Naive thymus-derived CD4-positive, alpha-beta T cell (primary cell): Measurements from ENCODE around the gene CTXND2. TPM values are rescaled to one million over a fixed set of nuclear protein-coding genes. Genes with fewer than 3 reads are reported as not detected.

Experiments used
- ATAC-seq: fragments of 150-1000 bp; cut with Tn5 transposase; 2 replicates; pipeline ENCODE4 v1.10.0; 2021; ENCODE audit warnings: mild to moderate bottlenecking, moderate library complexity
- CTCF ChIA-PET: fragments of 350-600 bp; sonication (Branson Sonifier 250); formaldehyde crosslinking; loops from one replicate; lab custom pipeline; 2021; ENCODE audit warnings: antibody characterized with exemption; lab: Charles Lee
- POLR2A ChIA-PET: fragments of 350-600 bp; sonication (Branson Sonifier 250); formaldehyde crosslinking; loops from one replicate; lab custom pipeline; 2021; ENCODE audit warnings: antibody characterized with exemption, inconsistent platforms; lab: Charles Lee
- DNase-seq, 9 donors: peaks; one replicate each; pipeline versions ENCODE4 v3.0.0 to v3.0.0-alpha.2; 2020 to 2022; ENCODE audit warnings: mixed read lengths in 1 of 9
- H3K27ac ChIP-seq: one replicate; pipeline ENCODE4 v1.7.0; 2013; ENCODE audit warnings: mild to moderate bottlenecking, low read depth, low read length, moderate library complexity
- H3K27me3 ChIP-seq, 2 donors: one replicate each; pipeline ENCODE4 v1.7.0; 2013; ENCODE audit warnings: low read length in 2 of 2, mild to moderate bottlenecking in 2 of 2, moderate library complexity in 2 of 2; ENCODE audit not compliant: control insufficient read depth in 2 of 2, insufficient read depth in 2 of 2
- H3K36me3 ChIP-seq, 3 experiments: 1 replicate in 2 of 3; 2 replicates in 1 of 3; pipeline ENCODE4 v1.7.0; 2013; ENCODE audit warnings: low read length in 3 of 3, mild to moderate bottlenecking in 3 of 3, moderate library complexity in 1 of 3; ENCODE audit not compliant: insufficient read depth in 3 of 3, control insufficient read depth in 2 of 3
- H3K4me1 ChIP-seq, 2 donors: one replicate each; pipeline ENCODE4 v1.7.0; 2013; ENCODE audit warnings: low read length in 2 of 2, mild to moderate bottlenecking in 2 of 2, moderate library complexity in 1 of 2; ENCODE audit not compliant: control insufficient read depth in 2 of 2, insufficient read depth in 2 of 2
- H3K4me3 ChIP-seq: 2 replicates; pipeline ENCODE4 v1.7.0; 2013; ENCODE audit warnings: mild to moderate bottlenecking, low read length
- H3K9me3 ChIP-seq, 3 experiments: 1 replicate in 2 of 3; 2 replicates in 1 of 3; pipeline ENCODE4 v1.7.0; 2013; ENCODE audit warnings: low read length in 3 of 3; ENCODE audit not compliant: control insufficient read depth in 2 of 3
- H3K27ac Mint-ChIP-seq, 9 donors: one replicate each; pipeline ENCODE4 v1.8.0; 2020 to 2022; ENCODE audit warnings: mixed read lengths in 9 of 9, mild to moderate bottlenecking in 8 of 9, moderate library complexity in 5 of 9, inconsistent platforms in 2 of 9
- H3K27me3 Mint-ChIP-seq, 5 donors: one replicate each; pipeline ENCODE4 v1.8.0; 2021 to 2022; ENCODE audit warnings: mixed read lengths in 5 of 5, mild to moderate bottlenecking in 1 of 5
- H3K36me3 Mint-ChIP-seq, 5 donors: one replicate each; pipeline ENCODE4 v1.8.0; 2020 to 2022; ENCODE audit warnings: mixed read lengths in 5 of 5, mild to moderate bottlenecking in 3 of 5, inconsistent platforms in 1 of 5
- H3K4me1 Mint-ChIP-seq, 7 donors: one replicate each; pipeline ENCODE4 v1.8.0; 2020 to 2022; ENCODE audit warnings: mixed read lengths in 7 of 7, mild to moderate bottlenecking in 3 of 7, inconsistent platforms in 1 of 7
- H3K4me3 Mint-ChIP-seq, 10 donors: one replicate each; pipeline ENCODE4 v1.8.0; 2020 to 2022; ENCODE audit warnings: mild to moderate bottlenecking in 10 of 10, mixed read lengths in 10 of 10, moderate library complexity in 6 of 10, inconsistent platforms in 2 of 10
- H3K9me3 Mint-ChIP-seq, 11 donors: one replicate each; pipeline ENCODE4 v1.8.0; 2020 to 2022; ENCODE audit warnings: mixed read lengths in 11 of 11, mild to moderate bottlenecking in 4 of 11, inconsistent platforms in 1 of 11, moderate library complexity in 1 of 11
- intact Hi-C, 2 donors: fragments of 100-400 bp; cut with micrococcal nuclease; formaldehyde crosslinking; loops; one replicate each; pipeline ENCODE4 v1.15.1; 2023
- polyA plus RNA-seq, 2 donors: library from polyadenylated mRNA; unstranded; fragments of 300-500 nt; fragmentation: Illumina TruSeq; gene quantifications; one replicate each; pipeline ENCODE4 v1.2.3, GENCODE V29; 2021
- total RNA-seq, 6 experiments: library from RNA in 5 of 6; stranded (reverse) in 5 of 6; gene quantifications; 1 replicate in 5 of 6; 2 replicates in 1 of 6; pipeline ENCODE4 v1.2.3 and lab custom pipeline; 2021 to 2026

Gene CTXND2
- total and polyA plus RNA-seq, 7 experiments from 2014 or later: not detected

DNA sequence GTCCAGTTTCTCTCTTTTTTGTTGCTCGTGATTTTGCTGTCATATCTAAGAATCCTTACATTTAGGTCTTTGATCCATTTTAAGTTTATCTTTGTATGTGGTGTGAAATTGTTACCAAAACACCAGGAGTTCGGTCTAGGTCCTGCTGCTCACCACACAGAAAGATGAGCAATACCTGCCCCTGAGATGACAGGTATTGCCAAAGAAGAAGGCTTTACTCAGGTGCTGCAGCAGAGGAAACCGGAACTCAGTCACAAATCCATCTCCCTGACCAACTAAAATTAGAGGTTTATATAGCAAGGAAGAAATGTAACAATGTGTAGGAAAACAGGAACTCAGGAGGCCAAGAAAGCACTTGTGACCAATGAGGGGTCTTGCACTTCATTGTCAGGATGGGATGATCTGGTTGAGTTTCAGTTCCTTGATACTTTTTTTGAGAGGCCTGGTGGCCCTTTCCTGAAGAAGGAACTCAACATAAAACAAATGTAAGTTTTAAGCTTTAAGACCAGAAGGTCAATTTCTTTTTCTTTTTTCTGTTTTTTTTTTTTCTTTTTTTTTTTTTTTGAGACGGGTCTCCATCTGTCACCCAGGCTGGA is 22.7 kb downstream of the CTXND2 start:
- ATAC-seq: no peak
- H3K4me1 ChIP-seq: no peaks in the 10 kb centered on the region
- H3K4me1 Mint-ChIP-seq: peaks cover 0 to 3% (median 0%) of the 10 kb centered on the region in 7 donors
- H3K9me3 Mint-ChIP-seq: peaks cover 0 to 4% (median 0%) of the 10 kb centered on the region in 11 donors
- H3K27ac ChIP-seq: no peak overlapping the region
- ChIA-PET CTCF (interaction anchor here (0.6 kb wide), 1 partner anchor 211 kb away, joined by 9 read pairs; no protein-coding TSS in a partner anchor), POLR2A (no interaction called here)
- DNase-seq: no peak
- no peaks in the 10 kb centered on the region for H3K27me3 Mint-ChIP-seq
- no peak overlapping the region for H3K4me3 ChIP-seq
- H3K9me3 ChIP-seq: no peaks in the 10 kb centered on the region
- H3K36me3 ChIP-seq: no peaks in the 10 kb centered on the region
- H3K27me3 ChIP-seq: no peaks in the 10 kb centered on the region
- no peak overlapping the region for H3K4me3 Mint-ChIP-seq
- H3K27ac Mint-ChIP-seq: no peak overlapping the region
- peaks cover 0 to 2% (median 0%) of the 10 kb centered on the region in 5 donors for H3K36me3 Mint-ChIP-seq
- intact Hi-C loops: no loop called here

DNA sequence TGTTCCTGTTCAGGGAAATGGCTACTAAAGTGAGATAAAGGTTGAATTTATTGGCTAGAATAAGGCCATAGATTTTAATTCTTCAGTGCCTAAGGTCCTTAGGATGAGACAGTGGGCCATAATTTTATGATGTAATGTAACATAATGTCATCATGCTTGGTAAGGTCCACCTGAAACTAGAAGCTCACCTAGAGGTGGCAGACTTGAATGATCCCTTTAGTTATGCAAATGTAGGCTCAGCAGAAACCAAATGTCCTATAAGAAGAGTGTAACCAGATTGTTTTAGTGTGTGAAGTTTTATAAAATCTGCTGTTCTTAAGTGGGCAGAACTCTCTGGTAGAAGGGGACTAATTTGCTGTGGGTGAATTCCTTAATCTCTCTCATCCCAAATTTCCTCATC is 25.7 kb downstream of the CTXND2 start:
- no peak overlapping the region for H3K27ac Mint-ChIP-seq

DNA sequence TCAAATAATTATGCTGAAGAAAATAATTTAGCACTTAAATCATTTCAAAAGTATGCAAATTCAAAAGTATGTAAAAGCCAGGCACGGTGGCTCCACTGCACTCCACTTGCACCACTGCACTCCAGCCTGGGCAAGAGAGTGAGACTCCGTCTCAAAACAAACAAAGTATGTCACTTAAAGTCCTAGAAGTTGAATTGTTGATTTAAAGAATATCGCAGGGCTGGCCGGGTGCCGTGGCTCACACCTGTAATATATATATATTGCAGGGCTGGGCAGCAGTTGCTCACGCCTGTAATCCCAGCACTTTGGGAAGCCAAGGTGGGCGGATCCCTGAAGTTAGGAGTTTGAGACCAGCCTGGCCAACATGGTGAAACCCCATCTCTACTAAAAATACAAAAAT is 30.5 kb downstream of the CTXND2 start:
- ATAC-seq (no peak), DNase-seq (no peak)
- Histone ChIP-seq H3K4me1 (no peaks in the 10 kb centered on the region), H3K4me3 (no peak overlapping the region), H3K9me3 (no peaks in the 10 kb centered on the region), H3K27me3 (no peaks in the 10 kb centered on the region), H3K36me3 (no peaks in the 10 kb centered on the region), H3K27ac (no peak overlapping the region)
- H3K4me1 Mint-ChIP-seq: peaks cover 4 to 7% (median 5%) of the 10 kb centered on the region in 7 donors
- no peaks in the 10 kb centered on the region for H3K9me3 Mint-ChIP-seq
- POLR2A ChIA-PET: no interaction called here
- intact Hi-C loops: no loop called here
- CTCF ChIA-PET: no interaction called here
- H3K27ac Mint-ChIP-seq: no peak overlapping the region
- H3K4me3 Mint-ChIP-seq: no peak overlapping the region
- H3K27me3 Mint-ChIP-seq: no peaks in the 10 kb centered on the region
- H3K36me3 Mint-ChIP-seq: no peaks in the 10 kb centered on the region

More for the DNA sequence above, 25.7 kb downstream of the CTXND2 start:
- Mint-ChIP-seq H3K4me1 (peaks cover 0 to 3% (median 0%) of the 10 kb centered on the region in 7 donors), H3K9me3 (peaks cover 0 to 4% (median 0%) of the 10 kb centered on the region in 11 donors), H3K27me3 (no peaks in the 10 kb centered on the region), H3K4me3 (no peak overlapping the region), H3K36me3 (peaks cover 0 to 2% (median 0%) of the 10 kb centered on the region in 5 donors)
- H3K9me3 ChIP-seq: no peaks in the 10 kb centered on the region
- H3K36me3 ChIP-seq: no peaks in the 10 kb centered on the region
- ChIA-PET POLR2A (no interaction called here), CTCF (no interaction called here)
- no peak overlapping the region for H3K27ac ChIP-seq
- no peak for ATAC-seq
- intact Hi-C loops: no loop called here
- no peaks in the 10 kb centered on the region for H3K4me1 ChIP-seq
- H3K27me3 ChIP-seq: no peaks in the 10 kb centered on the region
- no peak for DNase-seq
- H3K4me3 ChIP-seq: no peak overlapping the region

DNA sequence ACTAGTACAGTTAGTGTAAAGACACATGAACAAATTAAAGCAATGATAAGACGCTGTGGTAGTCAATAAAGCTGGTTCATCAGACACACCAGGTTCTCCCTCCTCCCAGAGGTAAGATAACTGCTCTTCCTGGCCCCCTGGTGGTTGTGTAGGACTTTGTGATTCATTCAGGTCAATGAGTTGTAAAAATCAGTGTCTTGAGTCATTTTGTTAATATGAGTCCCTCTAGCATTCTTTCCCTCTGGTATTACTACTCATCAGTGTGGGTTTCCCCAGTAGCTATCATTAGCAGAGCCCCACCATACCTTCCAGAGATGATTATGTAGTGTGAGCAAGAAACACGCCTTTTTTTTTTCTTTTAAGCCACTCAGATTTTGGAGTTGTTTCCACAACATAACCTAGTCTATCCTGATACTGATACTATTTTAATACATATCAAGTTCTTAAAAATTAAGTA is 35.6 kb downstream of the CTXND2 start:
- Histone ChIP-seq H3K4me1 (peaks cover 0 to 7% of the 10 kb centered on the region in 2 donors), H3K9me3 (no peaks in the 10 kb centered on the region), H3K36me3 (peaks cover 0 to under 1% (median 0%) of the 10 kb centered on the region in 3 experiments), H3K27ac (no peak overlapping the region), H3K4me3 (no peak overlapping the region), H3K27me3 (no peaks in the 10 kb centered on the region)
- peak; percentile 46 for ATAC-seq
- DNase-seq: peak; percentile 31 to 79 (median 72)
- Mint-ChIP-seq H3K9me3 (peaks cover 0 to 2% (median 0%) of the 10 kb centered on the region in 11 donors), H3K4me1 (peaks cover 12 to 29% (median 19%) of the 10 kb centered on the region in 7 donors), H3K4me3 (peak overlapping the region in 3 of 10 donors; percentile 11 to 41 (median 34)), H3K27me3 (no peaks in the 10 kb centered on the region), H3K36me3 (peaks cover 0 to 4% (median 2%) of the 10 kb centered on the region in 5 donors), H3K27ac (peak overlapping the region in 3 of 9 donors; percentile 34 to 63 (median 57))
- CTCF ChIA-PET: interaction anchor here (0.6 to 1.2 kb wide), 7 partner anchors 51 to 361 kb away, joined by 3 to 5 read pairs (median 4); partner anchors contain the start of genes CTSS and GOLPH3L
- intact Hi-C loops: loop anchor here (1.0 to 2.0 kb wide), 7 partner anchors 32 to 458 kb away; partner anchors contain the start of genes ARNT (in 2 of the 2), CTSS (in 1 of the 2) and GOLPH3L (in 1 of the 2)
- POLR2A ChIA-PET: interaction anchor here (0.8 kb wide), 1 partner anchor 562 kb away, joined by 3 read pairs; no protein-coding TSS in a partner anchor

DNA sequence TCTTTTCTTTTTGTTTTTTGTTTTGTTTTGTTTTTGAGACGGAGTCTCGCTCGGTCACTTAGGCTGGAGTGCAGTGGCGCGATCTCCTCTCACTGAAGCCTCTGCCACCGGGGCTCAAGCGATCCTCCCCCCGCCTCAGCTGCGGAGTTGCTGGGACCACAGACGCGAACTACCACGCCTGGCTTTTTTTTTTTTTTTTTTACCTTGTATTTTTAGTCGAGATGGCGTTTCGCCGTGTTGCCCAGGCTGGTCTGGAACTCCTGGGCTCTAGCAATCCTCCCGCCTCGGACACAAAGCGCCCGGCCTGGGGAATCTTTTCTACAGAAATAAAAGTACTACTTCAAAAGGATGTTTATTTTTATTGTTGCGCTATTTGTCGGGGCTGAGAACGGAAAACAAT is 38.1 kb downstream of the CTXND2 start:
- Mint-ChIP-seq H3K27ac (peak overlapping the region in 7 of 9 donors; percentile 92 to 99 (median 95)), H3K36me3 (peaks cover 4 to 25% (median 20%) of the 10 kb centered on the region in 5 donors), H3K4me1 (peaks cover 15 to 34% (median 27%) of the 10 kb centered on the region in 7 donors), H3K27me3 (no peaks in the 10 kb centered on the region), H3K9me3 (peaks cover 0 to 4% (median 0%) of the 10 kb centered on the region in 11 donors), H3K4me3 (peak overlapping the region; percentile 92 to 97 (median 94))
- Histone ChIP-seq H3K4me3 (peak overlapping the region; percentile 92), H3K9me3 (no peaks in the 10 kb centered on the region), H3K27ac (no peak overlapping the region), H3K4me1 (peaks cover 0 to 7% of the 10 kb centered on the region in 2 donors), H3K36me3 (peaks cover 0 to 21% (median 6%) of the 10 kb centered on the region in 3 experiments), H3K27me3 (no peaks in the 10 kb centered on the region)
- ATAC-seq (no peak), DNase-seq (peak in 2 of 9 donors; percentile 7 to 8)
- CTCF ChIA-PET: interaction anchor here (1.2 kb wide), 1 partner anchor 186 kb away, joined by 3 read pairs; no protein-coding TSS in a partner anchor
- intact Hi-C loops: loop anchor here in 1 of 2 donors (5.0 kb wide), 4 partner anchors 147 to 363 kb away; partner anchors contain the start of genes ENSA, GABPB2 and GOLPH3L
- POLR2A ChIA-PET: no interaction called here

DNA sequence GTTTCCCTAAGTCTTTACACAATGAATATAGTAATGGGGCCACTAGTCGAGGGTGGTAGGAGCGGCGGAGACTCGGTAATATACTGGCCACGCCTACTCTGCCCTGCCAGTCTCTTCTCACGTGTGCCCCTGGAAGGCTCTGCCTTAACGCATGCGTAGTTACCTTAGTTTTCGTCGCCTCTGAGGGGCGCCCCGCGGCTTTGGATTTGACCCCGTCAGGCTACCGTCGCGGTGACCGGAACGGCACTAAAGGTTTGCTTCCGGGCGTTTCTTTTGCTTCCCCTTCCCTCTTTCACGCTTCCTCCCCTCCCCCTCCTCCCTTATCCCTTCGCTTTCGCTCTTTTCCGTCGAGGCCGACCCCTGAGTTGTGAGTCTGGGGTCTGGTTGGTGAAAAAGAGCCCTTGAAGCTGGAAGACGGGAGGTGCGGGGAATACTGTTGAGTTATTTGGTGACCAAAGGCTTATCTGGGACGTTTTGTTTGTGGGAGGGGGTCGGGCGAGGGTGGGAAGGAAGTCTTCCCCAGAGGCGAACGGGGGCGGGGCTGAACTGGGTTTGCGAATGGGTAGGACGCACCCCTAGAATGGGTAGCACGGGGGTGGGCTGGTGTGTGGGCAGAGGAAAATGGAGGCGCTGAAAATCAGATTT is 39.3 kb downstream of the CTXND2 start, which contains the start of gene SETDB1:
Gene SETDB1, plus strand, starts transcription at position 267 of the 645 bp plus-strand sequence. CDS start 1,352 bp downstream, outside the sequence.
- Mint-ChIP-seq H3K36me3 (peaks cover 9 to 35% (median 26%) of the 10 kb centered on the region in 5 donors), H3K27ac (peak within 1 kb of the TSS; percentile 92 to 99 (median 95)), H3K9me3 (peaks cover 0 to 6% (median 0%) of the 10 kb centered on the region in 11 donors), H3K4me1 (peaks cover 15 to 35% (median 27%) of the 10 kb centered on the region in 7 donors), H3K27me3 (no peaks in the 10 kb centered on the region), H3K4me3 (peak within 1 kb of the TSS; percentile 92 to 97 (median 94))
- Histone ChIP-seq H3K36me3 (peaks cover 4 to 32% (median 15%) of the 10 kb centered on the region in 3 experiments), H3K9me3 (no peaks in the 10 kb centered on the region), H3K27ac (peak within 1 kb of the TSS; percentile 91), H3K4me3 (peak within 1 kb of the TSS; percentile 92), H3K4me1 (peaks cover 0 to 7% of the 10 kb centered on the region in 2 donors), H3K27me3 (no peaks in the 10 kb centered on the region)
- ChIA-PET CTCF (interaction anchor here (0.7 kb wide), 1 partner anchor 112 kb away, joined by 3 read pairs; no protein-coding TSS in a partner anchor), POLR2A (interaction anchor here (0.6 to 1.4 kb wide), 5 partner anchors 45 to 701 kb away, joined by 3 to 6 read pairs (median 4); partner anchors contain the start of gene ARNT)
- intact Hi-C loops: loop anchor here (1.0 to 5.0 kb wide), 18 partner anchors 48 to 562 kb away; partner anchors contain the start of genes ARNT (in 2 of the 2), ENSA (in 2 of the 2), GOLPH3L (in 2 of the 2) and PRUNE1 (in 2 of the 2)
- ATAC-seq (peak; percentile 98), DNase-seq (peak; percentile 69 to 93 (median 90))
